Hematopoietic multipotent progenitor cell treated with erythropoietin and hydrocortisone succinate and interleukin-3 and kit ligand, for 8 days (in vitro differentiated cells): ENCODE data around the gene GRIP2.
A peak's percentile ranks its signal among the peaks of the same experiment; 100 is the strongest.

Source experiments
- DNase-seq: peaks from one replicate; pipeline ENCODE4 v3.0.0-alpha.2; 2015

Gene GRIP2

GRCh38 chr3:14481018-14481645, 59.0 kb downstream of the GRIP2 start:
- no peak for DNase-seq

DNA sequence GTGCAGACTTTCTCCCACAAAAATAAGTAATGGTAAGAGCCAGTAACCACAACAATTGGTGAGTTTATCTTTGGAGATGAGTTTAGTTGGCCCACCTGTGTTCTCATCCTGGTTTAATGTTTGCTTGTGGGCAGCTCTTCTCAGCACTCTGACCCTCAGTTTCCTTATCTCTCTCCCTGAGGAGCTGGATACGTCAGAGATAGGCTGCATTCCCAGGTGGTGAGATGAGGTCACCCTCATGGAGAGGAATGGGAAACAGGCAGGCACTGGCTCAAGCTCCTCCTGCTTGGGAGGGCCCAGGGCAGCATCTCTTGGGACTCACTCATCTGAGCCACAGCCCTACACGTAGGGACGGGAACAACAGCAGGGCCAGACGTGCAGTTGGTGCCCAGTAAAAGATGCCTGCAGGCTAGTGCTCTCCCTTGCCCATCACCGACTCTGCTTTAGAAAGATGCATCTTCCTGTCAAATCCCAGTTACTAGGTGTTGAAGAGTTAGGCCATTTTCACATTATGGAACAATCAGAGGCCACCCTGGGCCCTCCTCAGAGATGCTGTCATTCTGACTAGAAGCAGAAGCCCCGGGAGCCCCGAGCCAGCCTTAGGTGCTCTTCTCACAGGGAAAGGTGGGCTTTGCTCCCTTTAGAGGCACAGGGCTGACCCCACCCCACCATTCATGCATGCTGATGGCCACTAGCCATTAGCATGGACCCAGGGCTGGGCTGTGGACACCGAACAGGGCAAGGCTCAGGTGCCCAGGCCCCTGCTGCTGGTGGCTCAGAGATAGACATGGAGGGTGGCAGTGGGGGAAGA, 59.7 kb downstream of the GRIP2 start:
- no peak for DNase-seq

GRCh38 chr3:14479591-14479990, 60.6 kb downstream of the GRIP2 start:
- DNase-seq = no peak

- DNase-seq = no peak
Measured at GRCh38 chr3:14478956-14479550, 61.1 kb downstream of the GRIP2 start.

DNA sequence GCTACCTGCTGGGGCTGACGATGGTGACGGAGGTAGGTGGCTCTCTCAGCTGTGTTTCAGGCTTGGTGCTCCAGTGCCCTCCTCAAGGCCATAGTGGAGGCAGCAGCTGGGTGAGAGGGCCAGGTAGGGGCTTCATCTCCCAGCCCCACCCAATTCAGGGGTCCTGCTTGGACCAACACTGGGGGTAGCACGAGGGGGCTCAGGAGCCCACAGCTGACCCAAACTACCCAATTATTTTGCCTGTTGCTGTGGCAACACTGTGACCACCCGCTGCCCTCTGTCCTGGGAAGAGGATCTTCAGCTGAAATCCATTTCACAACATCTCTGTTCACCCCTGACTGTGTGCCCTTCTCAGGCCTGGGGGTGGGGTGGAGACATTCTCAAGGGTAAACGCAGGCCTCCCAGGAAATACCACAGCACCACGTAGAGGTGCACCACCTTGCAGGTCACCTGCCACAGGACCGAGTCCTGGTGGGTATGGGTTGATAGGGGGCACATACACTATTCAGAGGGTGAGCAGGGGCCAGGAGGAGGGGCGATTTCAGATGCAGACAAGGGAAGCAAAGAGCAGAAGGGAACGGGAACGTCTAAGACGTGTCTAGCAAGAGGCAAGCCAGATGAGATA, 62.7 kb downstream of the GRIP2 start:
- DNase-seq = no peak

- DNase-seq = no peak
Measured at GRCh38 chr3:14476583-14477265, 63.4 kb downstream of the GRIP2 start.

GRCh38 chr3:14475621-14476020, 64.5 kb downstream of the GRIP2 start:
- no peak for DNase-seq

DNA sequence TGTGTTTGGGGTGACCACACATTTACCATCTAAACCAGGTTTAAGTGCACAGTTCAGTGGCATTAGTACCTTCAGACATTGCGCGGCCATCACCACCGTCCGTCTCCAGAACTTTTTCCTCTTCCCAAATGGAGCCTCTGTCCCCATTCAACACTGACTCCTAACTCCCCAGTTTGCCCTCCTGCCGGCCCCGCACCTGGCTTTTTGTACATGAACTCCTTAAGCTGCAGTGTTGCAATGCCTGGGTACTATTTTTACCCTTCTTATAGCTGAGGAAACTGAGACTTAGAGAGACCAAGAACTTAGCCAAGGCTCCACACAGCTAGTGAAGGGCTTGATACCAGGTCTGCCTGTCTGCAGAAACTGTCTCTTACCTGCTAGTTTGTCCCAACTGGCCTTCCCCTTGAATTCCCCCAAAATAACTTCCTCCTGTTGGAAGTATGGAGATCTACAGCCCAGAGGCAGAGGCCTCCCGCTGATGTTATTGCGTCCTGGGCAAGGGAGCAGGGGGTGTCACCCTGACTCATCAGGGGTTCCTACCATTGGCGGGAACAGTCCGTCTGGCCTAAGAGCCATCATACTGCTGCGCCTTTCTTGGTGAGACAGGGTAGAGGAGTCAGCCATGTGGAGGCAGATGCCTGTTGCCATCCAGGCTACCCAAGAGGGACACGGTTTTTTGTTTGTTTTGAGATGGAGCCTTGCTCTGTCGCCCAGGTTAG, 65.6 kb downstream of the GRIP2 start:
- DNase-seq = no peak

DNA sequence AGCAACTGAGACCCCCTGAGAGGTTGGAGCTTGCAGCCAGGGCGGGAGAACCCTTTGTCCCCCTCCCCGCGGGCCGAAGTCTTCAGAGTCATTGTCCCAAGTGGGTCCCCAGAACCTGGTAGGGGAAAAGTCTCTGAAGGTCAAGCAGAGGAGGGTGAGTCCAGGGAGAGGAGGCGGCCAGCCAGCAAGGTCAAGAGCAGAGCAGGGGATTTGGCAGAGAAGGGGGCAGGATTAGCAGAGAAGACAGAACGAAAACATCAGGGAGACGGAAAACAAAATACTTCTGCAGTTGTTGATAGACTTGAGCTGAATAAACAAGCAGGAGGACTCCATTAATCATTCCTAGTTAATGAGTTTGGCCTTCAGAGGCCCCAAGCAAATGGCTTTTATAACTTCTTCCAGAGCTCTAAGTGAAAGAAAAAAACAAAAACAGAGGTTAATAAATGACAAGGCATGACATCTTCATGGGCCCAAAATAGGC, 66.7 kb downstream of the GRIP2 start:
- DNase-seq = no peak

- no peak for DNase-seq
Measured at GRCh38 chr3:14472471-14473351, 67.4 kb downstream of the GRIP2 start.

DNA sequence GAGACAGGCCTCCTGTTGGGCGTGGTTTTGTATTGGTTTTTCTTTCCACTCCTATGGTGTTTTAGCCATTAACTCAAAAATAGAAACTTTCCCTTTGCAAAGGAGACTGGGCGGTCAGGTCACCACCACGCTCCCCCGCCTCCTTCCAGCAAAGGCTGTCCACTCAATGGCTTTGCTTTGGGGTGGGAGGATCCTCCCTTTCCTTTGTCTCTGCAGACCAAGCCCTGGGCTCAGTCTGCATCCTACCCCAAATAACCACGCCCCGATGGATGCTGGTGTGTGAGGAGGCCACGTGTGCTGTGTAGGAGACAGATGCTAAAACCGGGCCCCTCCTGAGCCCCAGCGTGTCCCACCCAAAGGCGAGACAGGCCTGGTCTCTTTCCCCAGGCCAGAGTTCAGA, 68.5 kb downstream of the GRIP2 start:
- DNase-seq = no peak

DNA sequence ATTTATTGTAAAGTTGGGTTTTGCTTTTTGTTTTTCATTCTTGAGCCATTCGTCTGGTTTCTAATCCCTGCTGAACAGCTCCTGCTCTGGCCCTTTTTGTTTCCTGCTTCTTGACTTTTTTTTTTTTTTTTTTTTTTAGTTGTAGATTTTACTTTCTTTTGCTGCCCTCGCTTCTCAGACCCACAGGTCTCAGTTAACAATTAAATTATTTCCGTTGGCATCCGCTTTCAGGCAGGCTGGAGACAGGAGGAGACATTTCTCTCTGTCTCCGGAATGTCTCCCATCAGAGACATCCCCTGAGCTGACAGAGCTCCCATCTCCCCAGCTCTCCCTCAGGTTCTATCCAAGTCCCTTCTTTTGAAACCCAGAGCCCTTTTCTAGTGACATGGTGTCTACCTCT, 69.1 kb downstream of the GRIP2 start:
- no peak for DNase-seq

DNA sequence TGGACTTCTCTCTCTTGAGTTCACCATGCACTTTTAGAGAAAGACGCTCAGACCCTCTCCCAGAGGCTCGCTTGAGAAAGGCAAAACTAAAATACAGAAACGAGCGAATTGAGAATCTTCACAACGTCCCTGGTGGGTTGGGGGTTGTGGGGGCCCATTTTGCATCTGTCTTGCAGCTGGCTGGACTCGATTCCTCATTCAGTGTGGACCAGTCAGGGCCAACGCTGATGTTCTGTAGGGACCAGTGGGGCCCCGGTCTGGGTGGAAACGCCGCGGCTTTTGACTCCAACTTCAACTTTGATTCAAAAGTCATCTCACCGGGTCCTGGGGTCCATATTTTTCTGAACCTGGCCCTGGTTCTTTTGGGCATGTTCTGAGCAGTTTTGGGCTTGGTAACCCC, 69.7 kb downstream of the GRIP2 start:
- no peak for DNase-seq

DNA sequence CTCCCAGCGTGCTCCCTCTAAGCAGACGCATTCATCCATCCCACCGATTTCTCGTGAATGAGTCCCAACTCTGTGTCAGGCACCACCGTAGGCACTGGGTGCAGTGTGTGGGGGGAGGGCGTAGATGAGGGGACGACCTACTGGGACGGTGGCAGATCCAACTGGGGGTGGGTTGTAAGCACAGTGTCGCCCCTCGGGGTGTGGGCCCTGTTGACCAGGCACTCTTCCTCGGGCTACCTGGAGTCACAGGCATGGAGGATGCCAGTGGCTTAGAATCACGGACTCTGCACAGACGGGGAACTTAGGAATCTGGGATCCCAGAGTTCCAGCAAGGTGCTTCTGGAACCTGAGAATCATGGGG, 71.5 kb downstream of the GRIP2 start:
- DNase-seq = no peak

DNA sequence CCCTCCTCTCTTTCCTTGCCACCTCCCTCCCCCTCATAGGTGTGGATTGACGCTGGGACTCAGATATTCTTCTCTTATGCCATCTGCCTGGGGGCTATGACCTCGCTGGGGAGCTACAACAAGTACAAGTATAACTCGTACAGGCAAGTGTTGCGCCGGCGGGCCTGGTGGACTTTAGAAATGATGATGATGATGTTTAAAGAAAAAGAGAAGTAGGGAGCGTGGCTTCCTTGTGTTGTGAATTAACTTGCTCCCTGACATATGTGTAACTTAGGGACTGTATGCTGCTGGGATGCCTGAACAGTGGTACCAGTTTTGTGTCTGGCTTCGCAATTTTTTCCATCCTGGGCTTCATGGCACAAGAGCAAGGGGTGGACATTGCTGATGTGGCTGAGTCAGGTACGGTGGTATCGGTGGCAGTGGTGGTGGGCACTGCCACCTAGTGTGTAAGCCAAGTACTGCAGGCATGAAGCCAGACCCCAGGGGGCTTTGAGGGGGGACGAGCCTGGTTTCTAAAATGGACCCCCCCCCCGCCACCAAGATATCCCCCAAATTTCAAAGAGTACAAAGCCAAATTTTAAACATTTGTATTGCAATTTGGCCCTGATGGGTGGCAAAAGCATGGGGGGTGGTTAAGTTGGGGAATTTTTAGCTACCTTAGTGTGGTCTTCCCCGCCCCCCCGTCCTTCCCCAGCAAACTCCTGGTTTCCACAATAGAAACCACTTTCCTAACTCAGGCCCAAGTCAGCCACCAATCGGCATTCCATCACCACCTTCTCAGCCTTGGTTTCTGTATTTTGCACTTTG, 72.1 kb downstream of the GRIP2 start:
- DNase-seq = peak; percentile 27

DNA sequence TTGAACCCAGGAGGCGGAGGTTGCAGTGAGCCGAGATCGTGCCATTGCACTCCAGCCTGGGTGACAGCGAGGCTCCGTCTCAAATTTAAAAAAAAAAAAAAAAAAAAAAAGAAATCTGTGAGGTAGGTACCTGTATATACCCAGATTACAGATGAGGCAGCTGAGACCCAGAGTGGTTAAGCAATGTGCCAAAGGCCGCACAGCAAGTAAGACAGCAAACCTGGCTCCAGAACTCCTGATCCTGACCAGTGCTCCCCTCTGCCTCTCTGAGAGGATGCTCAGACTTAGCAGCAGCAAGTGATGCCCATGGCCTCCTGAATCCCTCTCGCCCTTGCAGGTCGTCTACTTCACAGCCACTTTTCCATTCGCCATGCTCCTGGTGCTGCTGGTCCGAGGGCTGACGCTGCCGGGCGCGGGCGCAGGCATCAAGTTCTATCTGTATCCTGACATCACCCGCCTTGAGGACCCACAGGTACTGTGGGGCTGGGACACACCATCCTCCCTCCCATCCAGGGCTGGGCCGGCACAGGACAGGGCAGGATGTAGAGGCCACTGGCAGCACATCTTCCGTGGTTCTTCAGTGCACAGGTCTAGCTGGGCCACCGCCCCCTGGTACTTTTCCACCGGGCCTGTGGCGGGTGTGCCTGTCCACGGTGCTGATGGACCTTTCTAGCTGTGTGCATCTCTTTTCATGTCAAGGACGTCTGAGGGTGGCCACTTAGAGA, 73.8 kb downstream of the GRIP2 start:
- DNase-seq = no peak

DNA sequence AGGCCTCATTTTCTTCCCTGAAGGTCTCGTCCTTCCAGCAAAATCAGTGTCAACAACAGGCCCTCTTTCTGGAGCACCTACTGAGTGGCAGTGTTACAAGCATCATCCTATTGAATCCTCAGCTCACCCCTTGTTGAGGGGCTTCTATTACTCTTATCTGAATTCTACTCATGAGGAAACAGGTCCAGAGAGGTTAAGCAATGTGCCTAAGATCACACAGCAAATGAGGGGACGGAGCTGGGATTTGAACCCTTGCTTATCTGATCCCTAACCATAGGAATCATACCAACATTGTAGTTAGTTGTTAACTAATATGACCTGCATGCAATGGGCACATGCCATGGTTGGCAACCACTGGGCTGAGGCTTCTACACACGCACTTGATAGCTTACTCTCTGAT, 74.7 kb downstream of the GRIP2 start:
- no peak for DNase-seq

DNA sequence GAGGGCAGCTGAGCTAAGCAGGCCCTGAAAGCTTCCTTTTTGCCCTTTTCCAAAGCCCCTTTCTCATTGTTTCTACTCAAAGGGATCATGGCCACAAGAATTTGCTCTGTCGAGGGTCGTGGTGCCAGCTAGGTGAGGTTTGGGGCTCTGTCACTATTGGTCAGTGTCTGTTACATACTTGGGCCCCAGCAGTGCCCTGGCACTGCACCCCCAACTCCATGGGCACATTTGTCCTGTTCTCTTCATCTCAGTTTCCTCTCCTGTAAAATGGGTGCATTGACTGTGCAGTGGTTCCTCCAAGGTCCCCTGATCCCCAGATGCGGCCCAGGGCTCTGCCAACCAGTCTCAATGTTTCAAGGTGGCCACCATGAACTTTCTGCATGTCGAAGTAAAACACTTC, 75.6 kb downstream of the GRIP2 start:
- DNase-seq = no peak

DNA sequence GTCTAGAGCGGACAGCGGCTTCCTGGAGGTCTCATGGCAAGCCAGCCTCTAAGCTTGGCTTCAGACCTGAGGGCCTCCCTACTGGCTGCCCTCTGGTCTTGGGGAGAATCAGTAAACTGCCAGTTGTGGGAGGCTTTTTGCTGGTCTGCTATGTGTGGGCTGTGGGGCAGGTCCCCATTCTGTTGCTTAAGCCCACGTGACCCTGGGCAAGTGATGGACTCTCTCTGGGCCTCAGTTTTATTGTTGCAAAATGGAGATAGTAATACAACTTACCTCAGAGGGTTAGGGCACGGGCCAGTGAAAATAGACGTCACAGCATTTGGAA, 76.0 kb downstream of the GRIP2 start:
- no peak for DNase-seq
